ENCODE results near the gene MDC1. TPM values are rescaled to one million over a fixed set of nuclear protein-coding genes. Genes with fewer than 3 reads are reported as not detected.

Gene MDC1
- polyA plus RNA-seq, 1 donor (not counting 4 experiments of a cell fraction or from before 2014, with no cell fraction given) = 6.9 TPM

GRCh38 chr6:30678964-30679726 lies 37.9 kb downstream of the MDC1 start:
- Histone ChIP-seq H3K4me1 (ENCODE audit: control insufficient read depth, extremely low read depth, insufficient read depth, low read length) (peaks cover 29% of the 10 kb centered on the region), H3K79me2 (ENCODE audit: control insufficient read depth, insufficient read depth, low read length) (peaks cover 57% of the 10 kb centered on the region), H2AFZ (ENCODE audit: control insufficient read depth, low read length) (no peak overlapping the region), H4K20me1 (ENCODE audit: control insufficient read depth, extremely low read depth, insufficient read depth, low read length) (peaks cover 32% of the 10 kb centered on the region), H3K27me3 (ENCODE audit: control insufficient read depth, extremely low read depth, insufficient read depth, low read length) (no peaks in the 10 kb centered on the region), H3K36me3 (ENCODE audit: control insufficient read depth in 2 of 2, extremely low read depth in 1 of 2, insufficient read depth in 2 of 2, low read length in 2 of 2) (peaks cover 25 to 52% of the 10 kb centered on the region in 2 experiments), H3K4me3 (ENCODE audit: control insufficient read depth in 2 of 3, extremely low read depth in 1 of 3, insufficient read depth in 2 of 3, low read depth in 1 of 3, low read length in 3 of 3) (peak overlapping the region in 2 of 3 experiments; percentile 49 to 61), H3K9me3 (ENCODE audit: control insufficient read depth, low read depth, low read length) (no peaks in the 10 kb centered on the region), H3K9ac (ENCODE audit: control insufficient read depth, extremely low read depth, insufficient read depth, low read length) (peak overlapping the region; percentile 5), H3K9me1 (ENCODE audit: control insufficient read depth, extremely low read depth, insufficient read depth, low read length) (no peaks in the 10 kb centered on the region), H3K4me2 (ENCODE audit: control insufficient read depth, extremely low read depth, insufficient read depth, low read depth, low read length) (peak overlapping the region; percentile 82), H3K27ac (ENCODE audit: control insufficient read depth, insufficient read depth, low read length) (peak overlapping the region; percentile 3)
- TF ChIP-seq EZH2 (IDR thresholded peaks at IDR 0.05; ENCODE audit: low read length) (no peak), CTCF (optimal IDR thresholded peaks at IDR 0.05 in 1 of 3, IDR thresholded peaks at IDR 0.05 in 1 of 3, conservative IDR thresholded peaks at IDR 0.05 in 1 of 3; ENCODE audit: extremely low read depth in 1 of 3, insufficient read depth in 2 of 3, low read length in 3 of 3) (peak in 2 of 3 experiments; percentile 83 to 96)
- FAIRE-seq (no peak), DNase-seq (ENCODE audit: low read depth, low spot score) (no peak)
- dilution Hi-C loops (cut with MboI; ENCODE audit: extremely low pct_ligation_motif_present, low sequenced_read_pairs) = no loop called here

- dilution Hi-C loops (cut with MboI; ENCODE audit: extremely low pct_ligation_motif_present, low sequenced_read_pairs) = no loop called here
Observed at GRCh38 chr6:30676660-30677285, 40.3 kb downstream of the MDC1 start.

More at GRCh38 chr6:30676660-30677285, 40.3 kb downstream of the MDC1 start:
- no peak overlapping the region for H3K27ac ChIP-seq (ENCODE audit: control insufficient read depth, insufficient read depth, low read length)
- no peaks in the 10 kb centered on the region for H3K27me3 ChIP-seq (ENCODE audit: control insufficient read depth, extremely low read depth, insufficient read depth, low read length)
- no peak overlapping the region for H3K9ac ChIP-seq (ENCODE audit: control insufficient read depth, extremely low read depth, insufficient read depth, low read length)
- FAIRE-seq (no peak), DNase-seq (ENCODE audit: low read depth, low spot score) (no peak)
- H2AFZ ChIP-seq (ENCODE audit: control insufficient read depth, low read length) = no peak overlapping the region
- H3K4me2 ChIP-seq (ENCODE audit: control insufficient read depth, extremely low read depth, insufficient read depth, low read depth, low read length) = no peak overlapping the region
- H3K36me3 ChIP-seq (ENCODE audit: control insufficient read depth in 2 of 2, extremely low read depth in 1 of 2, insufficient read depth in 2 of 2, low read length in 2 of 2) = peaks cover 18 to 37% of the 10 kb centered on the region in 2 experiments
- H3K79me2 ChIP-seq (ENCODE audit: control insufficient read depth, insufficient read depth, low read length) = peaks cover 44% of the 10 kb centered on the region
- peaks cover 26% of the 10 kb centered on the region for H4K20me1 ChIP-seq (ENCODE audit: control insufficient read depth, extremely low read depth, insufficient read depth, low read length)
- H3K9me1 ChIP-seq (ENCODE audit: control insufficient read depth, extremely low read depth, insufficient read depth, low read length) = no peaks in the 10 kb centered on the region
- peaks cover 21% of the 10 kb centered on the region for H3K4me1 ChIP-seq (ENCODE audit: control insufficient read depth, extremely low read depth, insufficient read depth, low read length)
- no peaks in the 10 kb centered on the region for H3K9me3 ChIP-seq (ENCODE audit: control insufficient read depth, low read depth, low read length)
- H3K4me3 ChIP-seq (ENCODE audit: control insufficient read depth in 2 of 3, extremely low read depth in 1 of 3, insufficient read depth in 2 of 3, low read depth in 1 of 3, low read length in 3 of 3) = no peak overlapping the region
- TF ChIP-seq EZH2 (IDR thresholded peaks at IDR 0.05; ENCODE audit: low read length) (no peak), CTCF (optimal IDR thresholded peaks at IDR 0.05 in 1 of 3, IDR thresholded peaks at IDR 0.05 in 1 of 3, conservative IDR thresholded peaks at IDR 0.05 in 1 of 3; ENCODE audit: extremely low read depth in 1 of 3, insufficient read depth in 2 of 3, low read length in 3 of 3) (no peak)

All from keratinocyte (primary cell).